ENCODE results near the gene ORM2.
"Not testable (repeated sequence)": the region's sequence is repeated elsewhere in the genome, so short reads cannot be mapped to it uniquely, and the experiment has no call there.

GRCh38 chr9:114325684-114326254 lies 3.9 kb upstream of the ORM2 start:
- not testable (repeated sequence) for TF ChIP-seq CTCF (IDR thresholded peaks at IDR 0.05; ENCODE audit: low read depth, low read length, poor library complexity, severe bottlenecking); EZH2phosphoT487 (IDR thresholded peaks at IDR 0.05; ENCODE audit: borderline replicate concordance, low read length)

All from DOHH2 (cell line).